Measurements from ENCODE around the gene ASF1A.

The ASF1A gene

GRCh38 chr6:118860880-118861279 lies 33.1 kb upstream of the ASF1A start:
- no peak overlapping the region for H3K4me3 ChIP-seq (ENCODE audit: insufficient read depth, low read length, poor library complexity, severe bottlenecking)
- H2AFZ ChIP-seq (ENCODE audit: low read depth, low read length, severe bottlenecking), result no peak overlapping the region
- H3K79me2 ChIP-seq (ENCODE audit: insufficient read depth, low read length), result peaks cover 23% of the 10 kb centered on the region
- no peaks in the 10 kb centered on the region for H3K9me3 ChIP-seq (ENCODE audit: insufficient read depth, low read length)
- no peaks in the 10 kb centered on the region for H4K20me1 ChIP-seq (ENCODE audit: low read depth, low read length)
- no peaks in the 10 kb centered on the region for H3K36me3 ChIP-seq (ENCODE audit: low read length)
- H3K4me2 ChIP-seq (ENCODE audit: low read depth, low read length, poor library complexity, severe bottlenecking), result no peak overlapping the region
- no peak overlapping the region for H3K27ac ChIP-seq (ENCODE audit: low read depth, low read length)
- no peaks in the 10 kb centered on the region for H3K9me2 ChIP-seq (replicated peaks; ENCODE audit: insufficient read depth, low read length)
- no peaks in the 10 kb centered on the region for H3K27me3 ChIP-seq (ENCODE audit: low read length)
- no peaks in the 10 kb centered on the region for H3F3A ChIP-seq (ENCODE audit: insufficient read depth)
- no peak for TF ChIP-seq EZH2phosphoT487 (conservative IDR thresholded peaks at IDR 0.05; ENCODE audit: low read length)
- TF ChIP-seq CTCF (IDR thresholded peaks at IDR 0.05; ENCODE audit: insufficient read depth, low read length, poor library complexity, severe bottlenecking), result no peak
- H3K9ac ChIP-seq (ENCODE audit: low read length), result no peak overlapping the region

- TF ChIP-seq CTCF (IDR thresholded peaks at IDR 0.05; ENCODE audit: insufficient read depth, low read length, poor library complexity, severe bottlenecking), result no peak
- TF ChIP-seq EZH2phosphoT487 (conservative IDR thresholded peaks at IDR 0.05; ENCODE audit: low read length), result no peak
- Histone ChIP-seq H3K4me2 (ENCODE audit: low read depth, low read length, poor library complexity, severe bottlenecking) (no peak overlapping the region), H3F3A (ENCODE audit: insufficient read depth) (no peaks in the 10 kb centered on the region), H3K9ac (ENCODE audit: low read length) (no peak overlapping the region), H3K27me3 (ENCODE audit: low read length) (no peaks in the 10 kb centered on the region), H3K27ac (ENCODE audit: low read depth, low read length) (no peak overlapping the region), H3K79me2 (ENCODE audit: insufficient read depth, low read length) (peaks cover 26% of the 10 kb centered on the region), H3K36me3 (ENCODE audit: low read length) (no peaks in the 10 kb centered on the region), H3K9me3 (ENCODE audit: insufficient read depth, low read length) (no peaks in the 10 kb centered on the region), H4K20me1 (ENCODE audit: low read depth, low read length) (no peaks in the 10 kb centered on the region), H3K9me2 (replicated peaks; ENCODE audit: insufficient read depth, low read length) (no peaks in the 10 kb centered on the region), H2AFZ (ENCODE audit: low read depth, low read length, severe bottlenecking) (no peak overlapping the region), H3K4me3 (ENCODE audit: insufficient read depth, low read length, poor library complexity, severe bottlenecking) (no peak overlapping the region)
These were observed 31.5 kb upstream of the ASF1A start for GRCh38 chr6:118862443-118862842.

DNA sequence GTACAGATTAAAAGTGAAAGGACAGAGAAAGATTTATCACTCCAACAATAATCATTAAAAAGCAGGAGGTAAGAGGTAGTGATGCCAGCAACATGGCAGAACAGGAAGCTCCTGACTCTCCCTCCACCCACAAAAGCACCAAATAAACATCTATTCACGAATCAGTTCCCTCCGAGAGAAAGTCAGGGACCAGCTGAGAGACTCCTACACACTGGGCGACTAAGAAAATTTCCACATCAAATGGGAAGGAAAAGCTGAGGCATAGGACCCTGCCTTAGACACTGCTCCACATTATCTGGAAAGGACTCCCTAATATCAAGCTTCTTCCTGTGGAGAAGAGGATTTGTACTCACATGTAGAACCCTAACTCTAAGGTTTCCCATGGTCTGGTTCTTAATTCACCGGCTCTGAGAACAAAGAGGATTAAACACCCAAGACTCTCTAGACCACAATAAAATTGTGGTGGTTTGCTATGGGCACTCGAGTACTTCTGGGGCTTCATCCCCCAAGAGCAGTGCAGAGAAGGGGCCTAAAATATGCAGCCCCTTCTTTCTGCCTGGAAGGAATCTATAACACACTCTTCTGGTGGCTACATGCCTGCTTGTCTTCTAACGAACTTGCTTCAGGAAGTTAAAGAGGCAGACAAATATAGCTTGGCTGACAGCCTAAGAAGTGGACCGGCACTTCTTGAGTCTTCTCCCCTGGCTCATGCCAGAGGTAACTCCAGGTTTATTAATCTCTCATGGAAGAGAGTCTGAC lies 29.4 kb upstream of the ASF1A start:
- no peaks in the 10 kb centered on the region for H3F3A ChIP-seq (ENCODE audit: insufficient read depth)
- no peak overlapping the region for H3K9ac ChIP-seq (ENCODE audit: low read length)
- H3K4me2 ChIP-seq (ENCODE audit: low read depth, low read length, poor library complexity, severe bottlenecking), result no peak overlapping the region
- H3K4me3 ChIP-seq (ENCODE audit: insufficient read depth, low read length, poor library complexity, severe bottlenecking), result no peak overlapping the region
- H3K27me3 ChIP-seq (ENCODE audit: low read length), result no peaks in the 10 kb centered on the region
- no peaks in the 10 kb centered on the region for H3K9me3 ChIP-seq (ENCODE audit: insufficient read depth, low read length)
- H3K79me2 ChIP-seq (ENCODE audit: insufficient read depth, low read length), result peaks cover 21% of the 10 kb centered on the region
- no peaks in the 10 kb centered on the region for H4K20me1 ChIP-seq (ENCODE audit: low read depth, low read length)
- TF ChIP-seq EZH2phosphoT487 (conservative IDR thresholded peaks at IDR 0.05; ENCODE audit: low read length), result no peak
- H3K27ac ChIP-seq (ENCODE audit: low read depth, low read length), result no peak overlapping the region
- H3K9me2 ChIP-seq (replicated peaks; ENCODE audit: insufficient read depth, low read length), result no peaks in the 10 kb centered on the region
- no peak overlapping the region for H2AFZ ChIP-seq (ENCODE audit: low read depth, low read length, severe bottlenecking)
- no peaks in the 10 kb centered on the region for H3K36me3 ChIP-seq (ENCODE audit: low read length)

GRCh38 chr6:118865100-118865391 lies 28.9 kb upstream of the ASF1A start:
- H3K9me2 ChIP-seq (replicated peaks; ENCODE audit: insufficient read depth, low read length), result no peaks in the 10 kb centered on the region
- TF ChIP-seq EZH2phosphoT487 (conservative IDR thresholded peaks at IDR 0.05; ENCODE audit: low read length) (no peak), CTCF (IDR thresholded peaks at IDR 0.05; ENCODE audit: insufficient read depth, low read length, poor library complexity, severe bottlenecking) (no peak)
- H3K27me3 ChIP-seq (ENCODE audit: low read length), result no peaks in the 10 kb centered on the region
- H3K9ac ChIP-seq (ENCODE audit: low read length), result no peak overlapping the region
- no peak overlapping the region for H3K4me3 ChIP-seq (ENCODE audit: insufficient read depth, low read length, poor library complexity, severe bottlenecking)
- no peak overlapping the region for H3K4me2 ChIP-seq (ENCODE audit: low read depth, low read length, poor library complexity, severe bottlenecking)
- H2AFZ ChIP-seq (ENCODE audit: low read depth, low read length, severe bottlenecking), result no peak overlapping the region
- no peak overlapping the region for H3K27ac ChIP-seq (ENCODE audit: low read depth, low read length)
- no peaks in the 10 kb centered on the region for H3F3A ChIP-seq (ENCODE audit: insufficient read depth)
- peaks cover 22% of the 10 kb centered on the region for H3K79me2 ChIP-seq (ENCODE audit: insufficient read depth, low read length)
- H4K20me1 ChIP-seq (ENCODE audit: low read depth, low read length), result no peaks in the 10 kb centered on the region
- H3K9me3 ChIP-seq (ENCODE audit: insufficient read depth, low read length), result no peaks in the 10 kb centered on the region
- no peaks in the 10 kb centered on the region for H3K36me3 ChIP-seq (ENCODE audit: low read length)

All from SU-DHL-6 (cell line).